ENCODE data around the gene SORCS2.

- TF ChIP-seq CTCF (conservative IDR thresholded peaks at IDR 0.05; ENCODE audit: low read depth, low read length) = no peak
- TF ChIP-seq EZH2 (IDR thresholded peaks at IDR 0.05; ENCODE audit: borderline replicate concordance, low read depth, low read length, poor library complexity, severe bottlenecking) = no peak
These were observed 46.9 kb downstream of the SORCS2 start for GRCh38 chr4:7239101-7239820.

Data from A673 (cell line).